B cell (primary cell): ENCODE data around the gene PRKAR1A.

Source experiments
- CTCF ChIP-seq: fragments of 200-600 bp; IDR thresholded peaks from one replicate; pipeline ENCODE4 v1.8.0; 2022; ENCODE audit warnings: antibody characterized with exemption, mild to moderate bottlenecking
- EZH2 ChIP-seq: IDR thresholded peaks from 2 replicates; pipeline ENCODE4 v1.6.1; 2012; ENCODE audit warnings: borderline replicate concordance, low read depth, mild to moderate bottlenecking, moderate library complexity, low read length; ENCODE audit not compliant: insufficient read depth, poor library complexity, severe bottlenecking

- TF ChIP-seq CTCF (no peak), EZH2 (no peak)
Observed at GRCh38 chr17:68542698-68543463, 30.7 kb downstream of the PRKAR1A start.
